ENCODE results near the gene GRAMD1B. TPM values are rescaled to one million over a fixed set of nuclear protein-coding genes. Genes with fewer than 3 reads are reported as not detected.

Gene GRAMD1B
- total RNA-seq, 1 donor from 2014 or later, result 0.26 TPM

DNA sequence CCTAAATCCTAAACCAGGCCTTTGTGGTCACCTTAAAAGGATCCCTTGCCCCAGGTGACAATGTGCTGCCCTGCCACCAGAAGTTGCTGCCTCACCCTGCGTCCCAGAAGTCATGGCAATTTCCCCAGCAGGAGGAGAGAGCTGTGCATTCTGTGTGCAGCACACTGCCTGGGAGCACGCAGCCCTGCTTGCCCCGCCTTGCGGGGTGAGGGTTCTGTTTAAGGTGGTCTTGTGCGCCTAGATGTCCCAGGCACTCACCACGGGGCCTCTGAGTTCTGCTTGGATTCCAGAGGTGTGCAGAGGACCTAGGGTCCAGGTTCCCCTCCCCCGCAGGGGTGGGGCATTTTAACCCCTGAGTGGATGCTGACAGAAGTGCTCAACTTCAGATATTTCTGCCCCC is 95.0 kb downstream of the GRAMD1B start:
- TF ChIP-seq, protein P1, sequence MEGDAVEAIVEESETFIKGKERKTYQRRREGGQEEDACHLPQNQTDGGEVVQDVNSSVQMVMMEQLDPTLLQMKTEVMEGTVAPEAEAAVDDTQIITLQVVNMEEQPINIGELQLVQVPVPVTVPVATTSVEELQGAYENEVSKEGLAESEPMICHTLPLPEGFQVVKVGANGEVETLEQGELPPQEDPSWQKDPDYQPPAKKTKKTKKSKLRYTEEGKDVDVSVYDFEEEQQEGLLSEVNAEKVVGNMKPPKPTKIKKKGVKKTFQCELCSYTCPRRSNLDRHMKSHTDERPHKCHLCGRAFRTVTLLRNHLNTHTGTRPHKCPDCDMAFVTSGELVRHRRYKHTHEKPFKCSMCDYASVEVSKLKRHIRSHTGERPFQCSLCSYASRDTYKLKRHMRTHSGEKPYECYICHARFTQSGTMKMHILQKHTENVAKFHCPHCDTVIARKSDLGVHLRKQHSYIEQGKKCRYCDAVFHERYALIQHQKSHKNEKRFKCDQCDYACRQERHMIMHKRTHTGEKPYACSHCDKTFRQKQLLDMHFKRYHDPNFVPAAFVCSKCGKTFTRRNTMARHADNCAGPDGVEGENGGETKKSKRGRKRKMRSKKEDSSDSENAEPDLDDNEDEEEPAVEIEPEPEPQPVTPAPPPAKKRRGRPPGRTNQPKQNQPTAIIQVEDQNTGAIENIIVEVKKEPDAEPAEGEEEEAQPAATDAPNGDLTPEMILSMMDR (IDR thresholded peaks at IDR 0.05; ENCODE audit: insufficient read depth, low read length, severe bottlenecking), result no peak
- H3K27me3 ChIP-seq (ENCODE audit: control insufficient read depth, insufficient read depth, low read length), result no peaks in the 10 kb centered on the region
- DNase-seq (ENCODE audit: low read depth) (no peak), FAIRE-seq (no peak)
- H3K4me3 ChIP-seq (ENCODE audit: low read depth, low read length), result no peak overlapping the region
- H3K36me3 ChIP-seq (ENCODE audit: control insufficient read depth, insufficient read depth, low read length), result no peaks in the 10 kb centered on the region

DNA sequence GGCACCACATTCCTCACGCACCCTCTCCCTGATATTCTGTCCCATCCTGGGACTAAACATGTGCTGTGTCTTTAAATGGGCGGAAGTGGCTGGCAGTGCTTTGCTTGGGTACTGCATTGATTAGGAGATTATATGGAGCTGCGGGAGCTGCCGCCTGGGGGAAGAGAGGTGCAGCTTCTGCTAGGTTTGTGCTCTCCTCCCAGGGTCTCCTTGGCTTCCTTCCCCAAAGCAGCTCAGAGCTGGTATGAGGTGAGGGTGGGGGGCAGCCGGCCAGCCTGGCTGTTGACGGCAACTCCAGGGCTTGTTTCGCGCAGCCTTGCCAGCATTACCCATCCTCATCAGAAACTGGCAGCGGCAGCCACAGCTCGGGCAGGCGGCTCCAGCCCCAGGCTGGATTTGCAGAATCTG is 95.4 kb downstream of the GRAMD1B start:
- H3K36me3 ChIP-seq (ENCODE audit: control insufficient read depth, insufficient read depth, low read length), result no peaks in the 10 kb centered on the region
- no peak for DNase-seq (ENCODE audit: low read depth)
- FAIRE-seq, result no peak
- TF ChIP-seq, protein P1 (IDR thresholded peaks at IDR 0.05; ENCODE audit: insufficient read depth, low read length, severe bottlenecking), result no peak
- no peaks in the 10 kb centered on the region for H3K27me3 ChIP-seq (ENCODE audit: control insufficient read depth, insufficient read depth, low read length)
- no peak overlapping the region for H3K4me3 ChIP-seq (ENCODE audit: low read depth, low read length)

DNA sequence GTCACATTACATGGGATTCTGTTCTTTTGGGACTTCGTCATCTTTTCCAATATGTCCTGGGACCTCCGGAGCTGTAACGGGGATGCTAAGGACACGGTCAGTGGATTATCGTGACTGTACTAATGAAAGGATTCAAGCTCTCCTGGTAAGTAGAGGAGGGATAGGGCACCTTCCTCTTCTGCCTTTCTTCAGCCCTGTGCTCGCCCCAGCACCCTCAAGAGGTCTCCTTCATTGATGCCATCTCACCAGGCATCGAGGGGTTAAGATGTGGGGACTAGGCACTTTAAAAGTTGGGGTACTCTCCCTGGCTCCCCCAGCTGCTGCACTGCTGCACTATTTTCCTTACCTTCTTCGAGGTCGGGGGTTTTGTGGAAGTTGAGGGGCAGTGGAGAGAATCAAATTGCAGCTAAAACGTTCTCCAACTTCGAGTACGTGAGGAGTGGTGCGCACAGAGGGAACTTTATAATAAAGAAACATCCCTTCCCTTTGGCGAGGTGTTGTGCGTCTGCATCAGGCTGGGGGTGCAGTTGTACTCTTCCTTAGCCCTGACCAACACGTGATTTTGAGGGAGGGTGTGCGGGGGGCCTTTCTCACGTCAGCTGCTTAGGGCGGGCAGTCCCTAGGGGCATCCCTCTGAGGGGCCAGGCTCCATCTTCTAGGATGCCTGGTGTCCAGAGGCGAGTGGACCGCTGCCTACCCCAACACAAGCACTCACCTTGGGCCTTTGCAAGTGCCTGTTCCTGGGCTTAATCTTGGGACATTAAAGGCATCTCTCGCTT is 96.1 kb downstream of the GRAMD1B start:
- TF ChIP-seq, protein P1 (IDR thresholded peaks at IDR 0.05; ENCODE audit: insufficient read depth, low read length, severe bottlenecking), result no peak
- DNase-seq (ENCODE audit: low read depth) (no peak), FAIRE-seq (no peak)
- Histone ChIP-seq H3K27me3 (ENCODE audit: control insufficient read depth, insufficient read depth, low read length) (no peaks in the 10 kb centered on the region), H3K36me3 (ENCODE audit: control insufficient read depth, insufficient read depth, low read length) (no peaks in the 10 kb centered on the region), H3K4me3 (ENCODE audit: low read depth, low read length) (no peak overlapping the region)

DNA sequence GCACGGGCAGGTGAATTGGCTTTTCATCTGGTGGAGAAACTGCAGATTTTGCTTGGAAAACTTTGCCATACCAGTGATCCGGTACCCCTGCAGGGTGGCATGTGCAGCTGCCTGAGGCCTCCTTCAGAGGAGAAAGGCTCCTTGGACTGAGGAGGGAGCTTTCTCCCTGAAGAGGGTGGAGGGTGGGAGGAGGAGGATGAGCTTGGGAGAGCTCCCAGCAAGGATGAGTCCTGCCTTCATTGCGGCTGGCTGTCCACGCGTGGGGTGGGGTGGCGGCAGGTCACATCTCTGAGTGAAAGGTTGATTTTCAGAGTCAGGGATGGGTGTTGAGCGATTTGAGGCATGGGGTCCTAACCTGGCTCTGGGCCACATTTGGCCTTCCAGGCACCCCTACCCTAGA is 96.8 kb downstream of the GRAMD1B start:
- FAIRE-seq (no peak), DNase-seq (ENCODE audit: low read depth) (no peak)

DNA sequence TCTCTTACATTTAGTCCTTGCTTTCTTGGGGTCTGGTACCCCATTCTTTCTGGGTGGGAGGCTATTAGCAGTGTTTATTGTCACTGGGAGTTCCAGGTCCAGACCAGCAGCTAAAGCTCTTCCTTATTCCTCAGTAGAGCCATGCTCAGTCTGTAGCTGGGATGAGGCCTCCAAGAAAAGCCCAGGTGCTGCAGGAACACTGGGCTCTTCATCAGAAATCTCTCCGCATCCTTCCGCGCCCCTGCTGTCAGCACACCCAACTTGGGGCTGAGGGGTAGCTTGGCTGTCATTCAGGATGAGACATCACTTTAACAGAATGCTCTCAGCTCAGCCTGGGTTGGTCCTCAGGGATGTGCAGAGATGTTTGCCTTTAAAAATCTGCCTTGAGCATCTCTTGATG is 97.5 kb downstream of the GRAMD1B start:
- H3K4me3 ChIP-seq (ENCODE audit: low read depth, low read length), result no peak overlapping the region
- DNase-seq (ENCODE audit: low read depth), result no peak
- H3K27me3 ChIP-seq (ENCODE audit: control insufficient read depth, insufficient read depth, low read length), result no peaks in the 10 kb centered on the region
- TF ChIP-seq, protein P1 (IDR thresholded peaks at IDR 0.05; ENCODE audit: insufficient read depth, low read length, severe bottlenecking), result no peak
- H3K36me3 ChIP-seq (ENCODE audit: control insufficient read depth, insufficient read depth, low read length), result no peaks in the 10 kb centered on the region
- no peak for FAIRE-seq

More for the DNA sequence above, 96.8 kb downstream of the GRAMD1B start:
- Histone ChIP-seq H3K36me3 (ENCODE audit: control insufficient read depth, insufficient read depth, low read length) (no peaks in the 10 kb centered on the region), H3K4me3 (ENCODE audit: low read depth, low read length) (no peak overlapping the region), H3K27me3 (ENCODE audit: control insufficient read depth, insufficient read depth, low read length) (no peaks in the 10 kb centered on the region)
- TF ChIP-seq, protein P1 (IDR thresholded peaks at IDR 0.05; ENCODE audit: insufficient read depth, low read length, severe bottlenecking), result no peak

DNA sequence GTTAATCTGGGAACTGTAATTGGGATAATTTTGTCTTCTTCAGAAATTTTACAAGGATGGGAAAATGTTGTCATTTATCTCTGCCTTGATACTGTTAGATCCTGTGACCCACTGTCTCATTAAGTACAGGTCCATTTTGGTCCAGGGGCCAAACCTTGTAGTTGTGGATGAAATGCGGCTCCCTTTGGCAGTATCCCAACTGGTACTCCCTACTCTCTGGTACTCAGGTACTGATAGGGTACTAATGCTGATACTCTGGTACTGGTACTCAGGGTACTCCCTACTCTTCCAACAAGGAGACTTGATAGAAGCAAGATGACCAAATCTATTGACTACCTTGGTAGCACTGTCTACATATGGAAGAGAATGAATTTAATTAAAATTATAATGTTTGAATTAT is 97.9 kb downstream of the GRAMD1B start:
- FAIRE-seq (no peak), DNase-seq (ENCODE audit: low read depth) (no peak)
- no peaks in the 10 kb centered on the region for H3K36me3 ChIP-seq (ENCODE audit: control insufficient read depth, insufficient read depth, low read length)
- no peaks in the 10 kb centered on the region for H3K27me3 ChIP-seq (ENCODE audit: control insufficient read depth, insufficient read depth, low read length)
- TF ChIP-seq, protein P1 (IDR thresholded peaks at IDR 0.05; ENCODE audit: insufficient read depth, low read length, severe bottlenecking), result no peak
- no peak overlapping the region for H3K4me3 ChIP-seq (ENCODE audit: low read depth, low read length)

Measured in bronchial epithelial cell (primary cell).